RWPE2 (cell line): Measurements from ENCODE around the gene C1S.
"Not testable (repeated sequence)": the region's sequence is repeated elsewhere in the genome, so short reads cannot be mapped to it uniquely, and the experiment has no call there.

Experiments
- ATAC-seq: fragments of 200-7000 bp; cut with Tn5 transposase; 3 replicates; pipeline ENCODE4 v1.9.1; 2021; ENCODE audit warnings: low read depth
- DNase-seq: peaks from one replicate; pipeline ENCODE4 v3.0.0-alpha.2; 2020; ENCODE audit warnings: low spot score
- H3K27ac ChIP-seq: fragments of 450-650 bp; 2 replicates; pipeline ENCODE4 v1.5.1; 2017; ENCODE audit warnings: mild to moderate bottlenecking; ENCODE audit not compliant: poor library complexity, severe bottlenecking
- H3K27me3 ChIP-seq: fragments of 250-450 bp; sonication (Bioruptor Pico); 2 replicates; pipeline ENCODE4 v1.5.1; 2021; ENCODE audit warnings: mild to moderate bottlenecking, moderate library complexity; ENCODE audit not compliant: insufficient read depth, poor library complexity, severe bottlenecking
- H3K36me3 ChIP-seq: fragments of 250-450 bp; sonication (Bioruptor Pico); 2 replicates; pipeline ENCODE4 v1.5.1; 2020; ENCODE audit warnings: low read depth, mild to moderate bottlenecking, moderate library complexity
- H3K4me1 ChIP-seq: fragments of 250-450 bp; sonication (Bioruptor Pico); 2 replicates; pipeline ENCODE4 v1.5.1; 2021; ENCODE audit warnings: mild to moderate bottlenecking, moderate library complexity; ENCODE audit not compliant: insufficient read depth, poor library complexity, severe bottlenecking
- H3K4me3 ChIP-seq: fragments of 250-450 bp; sonication (Bioruptor Pico); 2 replicates; pipeline ENCODE4 v1.5.1; 2021; ENCODE audit warnings: mild to moderate bottlenecking, moderate library complexity; ENCODE audit not compliant: severe bottlenecking
- H3K9me3 ChIP-seq: fragments of 250-450 bp; sonication (Bioruptor Pico); 2 replicates; pipeline ENCODE4 v1.5.1; 2021; ENCODE audit warnings: mild to moderate bottlenecking, moderate library complexity; ENCODE audit not compliant: severe bottlenecking
- TF ChIP-seq, protein P1 (sequence below): fragments of 450-650 bp; IDR thresholded peaks from one replicate; pipeline ENCODE4 v1.5.1; 2017; ENCODE audit warnings: mild to moderate bottlenecking, moderate library complexity; ENCODE audit not compliant: poor library complexity, severe bottlenecking

Gene C1S

DNA sequence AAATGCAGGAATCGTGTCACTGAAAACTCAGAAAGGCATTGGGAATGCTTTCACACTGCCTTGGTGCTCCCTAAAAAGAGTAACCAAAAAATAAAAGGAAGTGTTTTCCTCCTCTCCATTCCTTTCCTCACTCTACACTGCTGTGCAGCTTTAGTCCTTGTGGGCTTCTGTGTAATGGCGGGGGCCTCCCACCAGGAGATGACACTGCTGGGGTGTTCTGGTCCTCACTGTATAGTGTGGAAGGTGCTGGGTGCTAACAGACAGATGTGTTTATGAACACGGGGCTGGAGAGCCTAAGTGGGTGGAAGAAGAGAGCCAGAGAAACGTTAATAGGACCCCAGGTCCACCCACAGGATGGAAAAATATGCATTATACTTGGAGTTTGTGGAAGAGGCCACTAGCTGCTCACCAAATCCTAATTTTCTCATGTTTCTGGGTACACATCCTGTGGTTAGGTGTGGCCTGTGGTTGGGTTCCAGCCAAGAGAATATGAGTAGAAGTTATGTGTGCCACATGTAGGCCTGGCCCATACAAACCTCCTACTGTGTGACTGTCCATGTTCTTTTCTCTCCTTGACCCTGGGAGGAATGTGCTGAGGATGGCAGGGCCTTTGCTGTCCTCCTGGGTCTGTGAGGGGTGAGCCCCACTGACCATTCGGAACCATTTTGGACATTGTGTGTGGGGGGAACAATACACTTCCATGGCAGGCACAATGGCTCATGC, 14.0 kb upstream of the C1S start:
- ATAC-seq (no peak), DNase-seq (no peak)
- Histone ChIP-seq H3K27me3 (no peaks in the 10 kb centered on the region), H3K9me3 (no peaks in the 10 kb centered on the region), H3K4me3 (no peak overlapping the region), H3K36me3 (no peaks in the 10 kb centered on the region), H3K27ac (no peak overlapping the region), H3K4me1 (no peaks in the 10 kb centered on the region)
- TF ChIP-seq, protein P1, sequence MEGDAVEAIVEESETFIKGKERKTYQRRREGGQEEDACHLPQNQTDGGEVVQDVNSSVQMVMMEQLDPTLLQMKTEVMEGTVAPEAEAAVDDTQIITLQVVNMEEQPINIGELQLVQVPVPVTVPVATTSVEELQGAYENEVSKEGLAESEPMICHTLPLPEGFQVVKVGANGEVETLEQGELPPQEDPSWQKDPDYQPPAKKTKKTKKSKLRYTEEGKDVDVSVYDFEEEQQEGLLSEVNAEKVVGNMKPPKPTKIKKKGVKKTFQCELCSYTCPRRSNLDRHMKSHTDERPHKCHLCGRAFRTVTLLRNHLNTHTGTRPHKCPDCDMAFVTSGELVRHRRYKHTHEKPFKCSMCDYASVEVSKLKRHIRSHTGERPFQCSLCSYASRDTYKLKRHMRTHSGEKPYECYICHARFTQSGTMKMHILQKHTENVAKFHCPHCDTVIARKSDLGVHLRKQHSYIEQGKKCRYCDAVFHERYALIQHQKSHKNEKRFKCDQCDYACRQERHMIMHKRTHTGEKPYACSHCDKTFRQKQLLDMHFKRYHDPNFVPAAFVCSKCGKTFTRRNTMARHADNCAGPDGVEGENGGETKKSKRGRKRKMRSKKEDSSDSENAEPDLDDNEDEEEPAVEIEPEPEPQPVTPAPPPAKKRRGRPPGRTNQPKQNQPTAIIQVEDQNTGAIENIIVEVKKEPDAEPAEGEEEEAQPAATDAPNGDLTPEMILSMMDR, result no peak

DNA sequence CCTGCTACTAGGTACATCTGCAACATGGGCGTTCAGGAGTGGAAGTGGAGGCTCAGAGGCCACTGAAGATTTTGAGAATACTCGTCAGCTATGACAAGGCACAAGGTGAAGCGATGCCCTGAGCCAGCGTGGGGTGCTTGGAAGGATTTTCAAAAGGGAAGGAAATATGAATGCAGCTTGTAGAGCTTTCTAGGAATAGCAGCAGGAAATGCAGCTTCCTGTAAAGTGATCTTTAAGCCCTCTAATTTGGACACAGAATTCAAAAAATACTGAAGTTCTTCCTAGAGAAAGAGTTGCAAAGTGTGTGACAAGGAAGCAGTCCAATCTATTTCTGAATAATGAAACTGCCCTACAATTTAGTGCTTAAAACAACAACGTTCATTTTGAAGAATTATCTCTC, 13.2 kb upstream of the C1S start:
- DNase-seq (no peak), ATAC-seq (no peak)
- TF ChIP-seq, protein P1, result no peak
- Histone ChIP-seq H3K27me3 (no peaks in the 10 kb centered on the region), H3K27ac (no peak overlapping the region), H3K9me3 (no peaks in the 10 kb centered on the region), H3K4me3 (no peak overlapping the region), H3K4me1 (no peaks in the 10 kb centered on the region), H3K36me3 (no peaks in the 10 kb centered on the region)

DNA sequence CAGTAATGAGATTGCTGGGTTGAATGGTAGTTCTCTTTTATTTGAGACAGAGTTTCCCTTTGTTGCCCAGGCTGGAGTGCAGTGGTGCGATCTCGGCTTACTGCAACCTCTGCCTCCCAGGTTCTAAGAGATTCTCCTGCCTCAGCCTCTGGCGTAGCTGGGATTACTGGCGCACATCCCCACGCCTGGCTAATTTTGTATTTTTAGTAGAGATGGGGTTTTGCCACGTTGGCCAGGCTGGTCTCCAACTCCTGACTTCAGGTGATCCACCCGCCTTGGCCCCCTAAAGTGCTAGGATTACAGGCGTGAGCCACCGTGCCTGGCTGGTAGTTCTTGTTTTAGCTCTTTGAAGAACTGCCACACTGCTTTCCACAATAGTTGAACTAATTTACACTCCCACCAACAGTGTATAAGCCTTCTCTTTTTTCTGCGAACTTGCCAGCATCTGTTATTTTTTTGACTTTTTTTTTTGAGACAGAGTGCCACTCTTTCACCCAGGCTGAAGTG, 11.0 kb upstream of the C1S start:
- not testable (repeated sequence) for ATAC-seq, H3K36me3 ChIP-seq, DNase-seq

DNA sequence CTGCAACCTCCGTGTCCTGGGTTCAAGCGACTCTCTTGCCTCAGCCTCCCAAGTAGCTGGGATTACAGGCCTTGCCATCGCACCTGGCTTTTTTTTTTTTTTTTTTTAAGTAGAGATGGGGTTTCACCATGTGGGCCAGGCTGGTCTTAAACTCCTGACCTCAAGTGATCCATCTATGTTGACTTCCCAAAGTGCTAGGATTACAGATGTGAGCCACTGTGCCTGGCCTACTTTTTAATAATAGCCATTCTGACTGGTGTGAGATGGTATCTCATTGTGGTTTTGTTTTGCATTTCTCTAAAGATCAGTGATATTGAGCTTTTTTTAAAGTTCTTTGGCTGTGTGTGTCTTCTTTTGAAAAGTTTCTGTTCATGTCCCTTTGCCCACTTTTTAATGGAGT, 10.5 kb upstream of the C1S start:
- not testable (repeated sequence) for ATAC-seq, H3K36me3 ChIP-seq, H3K4me3 ChIP-seq, H3K9me3 ChIP-seq, H3K27ac ChIP-seq, DNase-seq, H3K4me1 ChIP-seq, H3K27me3 ChIP-seq

More for the DNA sequence above, 11.0 kb upstream of the C1S start:
- H3K27ac ChIP-seq, H3K4me3 ChIP-seq, H3K27me3 ChIP-seq, H3K4me1 ChIP-seq, H3K9me3 ChIP-seq: not testable (repeated sequence)

DNA sequence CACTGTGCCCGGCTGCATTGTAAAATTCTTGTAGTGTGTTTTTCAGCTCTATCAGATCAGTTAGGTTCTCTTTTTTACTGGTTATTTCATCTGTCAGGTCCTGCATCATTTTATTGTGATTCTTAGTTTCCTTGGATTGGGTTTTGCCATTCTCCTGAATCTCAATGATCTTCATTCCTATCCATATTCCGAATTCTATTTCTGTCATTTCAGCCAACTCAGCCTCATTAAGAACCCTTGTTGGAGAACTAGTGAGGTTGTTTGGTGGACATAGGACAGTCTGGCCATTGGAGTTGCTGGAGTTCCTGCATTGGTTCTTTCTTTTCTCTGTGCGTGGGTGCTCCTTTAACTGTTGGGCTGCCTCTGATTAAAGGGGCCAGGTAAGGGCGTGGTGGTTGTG, 5.6 kb upstream of the C1S start:
- DNase-seq (no peak), ATAC-seq (no peak)
- TF ChIP-seq, protein P1, result no peak
- Histone ChIP-seq H3K27ac (no peak overlapping the region), H3K4me1 (no peaks in the 10 kb centered on the region), H3K4me3 (no peak overlapping the region), H3K27me3 (no peaks in the 10 kb centered on the region), H3K9me3 (no peaks in the 10 kb centered on the region), H3K36me3 (no peaks in the 10 kb centered on the region)

DNA sequence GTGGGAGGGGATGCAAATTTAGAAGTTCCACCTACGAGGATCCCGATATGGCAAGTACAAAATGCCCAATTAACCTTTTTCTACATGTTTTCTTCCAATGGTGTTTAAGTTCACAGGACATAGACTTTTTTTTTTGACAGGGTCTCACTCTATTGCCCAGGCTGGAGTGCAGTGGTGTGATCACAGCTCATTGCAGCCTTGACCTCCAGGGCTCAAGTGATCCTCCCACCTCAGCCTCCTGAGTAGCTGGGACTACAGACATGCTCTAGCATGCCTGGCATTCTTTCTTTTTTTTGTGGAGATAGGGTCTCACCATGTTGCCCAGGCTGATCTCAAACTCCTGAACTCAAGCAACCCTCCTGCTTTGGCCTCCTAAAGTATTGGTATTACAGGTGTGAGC, 4.8 kb upstream of the C1S start:
- not testable (repeated sequence) for DNase-seq, H3K36me3 ChIP-seq, H3K4me3 ChIP-seq, H3K27me3 ChIP-seq, ATAC-seq, H3K9me3 ChIP-seq, H3K27ac ChIP-seq, H3K4me1 ChIP-seq
